ES-I3 (cell line): ENCODE measurements around the gene NUB1.

ENCODE experiments used
- H3K36me3 ChIP-seq: 2 replicates; pipeline ENCODE4 v1.6.1; 2013; ENCODE audit warnings: mild to moderate bottlenecking, low read length, control low read depth, moderate library complexity; ENCODE audit not compliant: insufficient read depth
- H3K4me1 ChIP-seq: 2 replicates; pipeline ENCODE4 v1.6.1; 2013; ENCODE audit warnings: mild to moderate bottlenecking, control low read depth, low read length; ENCODE audit not compliant: insufficient read depth
- H3K9ac ChIP-seq: 2 replicates; pipeline ENCODE4 v1.6.1; 2013; ENCODE audit warnings: low read depth, mild to moderate bottlenecking, low read length, moderate library complexity
- H3K9me3 ChIP-seq: 2 replicates; pipeline ENCODE4 v1.6.1; 2013; ENCODE audit warnings: mild to moderate bottlenecking, low read length, moderate library complexity; ENCODE audit not compliant: control insufficient read depth, insufficient read depth

NUB1 gene

GRCh38 chr7:151327022-151327421, 14.6 kb upstream of the NUB1 start:
- Histone ChIP-seq H3K4me1 (no peaks in the 10 kb centered on the region), H3K9me3 (no peaks in the 10 kb centered on the region; the same call in 1 of the 2 replicates), H3K9ac (no peak overlapping the region), H3K36me3 (no peaks in the 10 kb centered on the region; the same call in 1 of the 2 replicates)

GRCh38 chr7:151327659-151328058, 14.0 kb upstream of the NUB1 start:
- H3K36me3 ChIP-seq: no peaks in the 10 kb centered on the region; the same call in 1 of the 2 replicates
- no peaks in the 10 kb centered on the region; the same call in 1 of the 2 replicates for H3K9me3 ChIP-seq
- no peak overlapping the region for H3K9ac ChIP-seq
- H3K4me1 ChIP-seq: no peaks in the 10 kb centered on the region

GRCh38 chr7:151330181-151330580, 11.4 kb upstream of the NUB1 start:
- H3K9me3 ChIP-seq: no peaks in the 10 kb centered on the region; the same call in 1 of the 2 replicates
- no peaks in the 10 kb centered on the region; the same call in 1 of the 2 replicates for H3K36me3 ChIP-seq
- H3K4me1 ChIP-seq: no peaks in the 10 kb centered on the region
- H3K9ac ChIP-seq: no peak overlapping the region

- Histone ChIP-seq H3K9me3 (no peaks in the 10 kb centered on the region; the same call in 1 of the 2 replicates), H3K36me3 (no peaks in the 10 kb centered on the region; the same call in 1 of the 2 replicates), H3K4me1 (no peaks in the 10 kb centered on the region), H3K9ac (no peak overlapping the region)
Observed at GRCh38 chr7:151330661-151331060, 11.0 kb upstream of the NUB1 start.

GRCh38 chr7:151334628-151335027, 7.0 kb upstream of the NUB1 start:
- H3K9me3 ChIP-seq: peaks cover 3% of the 10 kb centered on the region; the same call in 1 of the 2 replicates
- H3K36me3 ChIP-seq: no peaks in the 10 kb centered on the region; the same call in 1 of the 2 replicates
- no peaks in the 10 kb centered on the region for H3K4me1 ChIP-seq
- H3K9ac ChIP-seq: no peak overlapping the region

- Histone ChIP-seq H3K4me1 (no peaks in the 10 kb centered on the region), H3K36me3 (no peaks in the 10 kb centered on the region), H3K9me3 (peaks cover 3% of the 10 kb centered on the region; the same call in 1 of the 2 replicates), H3K9ac (no peak overlapping the region)
Observed at GRCh38 chr7:151336027-151336708, 5.4 kb upstream of the NUB1 start.

- Histone ChIP-seq H3K36me3 (no peaks in the 10 kb centered on the region), H3K9ac (no peak overlapping the region), H3K4me1 (no peaks in the 10 kb centered on the region), H3K9me3 (peaks cover 3% of the 10 kb centered on the region; the same call in 1 of the 2 replicates)
Observed at GRCh38 chr7:151337346-151337745, 4.3 kb upstream of the NUB1 start.

GRCh38 chr7:151338809-151339208, 2.8 kb upstream of the NUB1 start:
- Histone ChIP-seq H3K9me3 (peaks cover 3% of the 10 kb centered on the region; the same call in 1 of the 2 replicates), H3K4me1 (no peaks in the 10 kb centered on the region), H3K9ac (no peak overlapping the region), H3K36me3 (no peaks in the 10 kb centered on the region)

GRCh38 chr7:151339651-151340382, 1.8 kb upstream of the NUB1 start:
- H3K4me1 ChIP-seq: no peaks in the 10 kb centered on the region
- H3K9me3 ChIP-seq: peaks cover 3% of the 10 kb centered on the region; the same call in 1 of the 2 replicates
- no peak overlapping the region for H3K9ac ChIP-seq
- H3K36me3 ChIP-seq: no peaks in the 10 kb centered on the region

GRCh38 chr7:151340794-151341356, 737 bp upstream of the NUB1 start:
- Histone ChIP-seq H3K36me3 (no peaks in the 10 kb centered on the region), H3K9me3 (peaks cover 3% of the 10 kb centered on the region; the same call in 1 of the 2 replicates), H3K4me1 (no peaks in the 10 kb centered on the region), H3K9ac (peak overlapping the region; percentile 82)

GRCh38 chr7:151342102-151342646, 562 bp downstream of the NUB1 start:
- H3K9ac ChIP-seq: peak overlapping the region; percentile 82
- H3K36me3 ChIP-seq: no peaks in the 10 kb centered on the region
- peaks cover 2% of the 10 kb centered on the region; the same call in 1 of the 2 replicates for H3K9me3 ChIP-seq
- H3K4me1 ChIP-seq: no peaks in the 10 kb centered on the region

GRCh38 chr7:151342811-151343210, 1.2 kb downstream of the NUB1 start:
- H3K9ac ChIP-seq: no peak overlapping the region; the same call in 1 of the 2 replicates
- H3K4me1 ChIP-seq: no peaks in the 10 kb centered on the region
- no peaks in the 10 kb centered on the region for H3K9me3 ChIP-seq
- no peaks in the 10 kb centered on the region for H3K36me3 ChIP-seq

- Histone ChIP-seq H3K9me3 (no peaks in the 10 kb centered on the region), H3K36me3 (no peaks in the 10 kb centered on the region), H3K9ac (no peak overlapping the region), H3K4me1 (no peaks in the 10 kb centered on the region)
Observed at GRCh38 chr7:151343516-151343915, 1.9 kb downstream of the NUB1 start.
